ENCODE results near the gene OOSP4A.

OOSP4A gene

DNA sequence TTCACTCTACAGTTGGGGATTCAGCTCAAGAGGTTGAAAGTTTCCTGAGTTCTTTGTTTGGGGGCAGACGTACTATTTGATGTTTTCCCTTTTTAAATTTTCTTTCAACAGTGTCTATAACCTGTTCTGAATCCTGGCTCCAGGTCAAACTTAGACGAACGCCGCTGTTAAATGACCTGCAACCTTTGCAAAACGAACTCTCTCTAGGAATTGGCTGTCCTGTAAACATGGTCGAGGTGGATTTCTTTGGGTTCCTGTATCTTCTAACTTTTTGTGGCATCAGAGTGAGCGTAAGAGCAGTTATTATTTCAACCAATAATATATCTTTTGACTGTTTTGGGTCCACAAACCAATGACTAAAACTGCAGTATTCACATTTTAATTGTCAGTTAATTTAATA is 1.6 kb downstream of the OOSP4A start:
- H3K4me3 ChIP-seq (ENCODE audit: low read depth, low read length), result no peak overlapping the region
- H3K27me3 ChIP-seq (ENCODE audit: insufficient read depth, low read depth, severe bottlenecking), result no peaks in the 10 kb centered on the region
- DNase-seq, result no peak
- H3K9me3 ChIP-seq (ENCODE audit: severe bottlenecking), result no peaks in the 10 kb centered on the region
- no peak overlapping the region for H3K27ac ChIP-seq
- TF ChIP-seq, protein P1, sequence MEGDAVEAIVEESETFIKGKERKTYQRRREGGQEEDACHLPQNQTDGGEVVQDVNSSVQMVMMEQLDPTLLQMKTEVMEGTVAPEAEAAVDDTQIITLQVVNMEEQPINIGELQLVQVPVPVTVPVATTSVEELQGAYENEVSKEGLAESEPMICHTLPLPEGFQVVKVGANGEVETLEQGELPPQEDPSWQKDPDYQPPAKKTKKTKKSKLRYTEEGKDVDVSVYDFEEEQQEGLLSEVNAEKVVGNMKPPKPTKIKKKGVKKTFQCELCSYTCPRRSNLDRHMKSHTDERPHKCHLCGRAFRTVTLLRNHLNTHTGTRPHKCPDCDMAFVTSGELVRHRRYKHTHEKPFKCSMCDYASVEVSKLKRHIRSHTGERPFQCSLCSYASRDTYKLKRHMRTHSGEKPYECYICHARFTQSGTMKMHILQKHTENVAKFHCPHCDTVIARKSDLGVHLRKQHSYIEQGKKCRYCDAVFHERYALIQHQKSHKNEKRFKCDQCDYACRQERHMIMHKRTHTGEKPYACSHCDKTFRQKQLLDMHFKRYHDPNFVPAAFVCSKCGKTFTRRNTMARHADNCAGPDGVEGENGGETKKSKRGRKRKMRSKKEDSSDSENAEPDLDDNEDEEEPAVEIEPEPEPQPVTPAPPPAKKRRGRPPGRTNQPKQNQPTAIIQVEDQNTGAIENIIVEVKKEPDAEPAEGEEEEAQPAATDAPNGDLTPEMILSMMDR (IDR thresholded peaks at IDR 0.05; ENCODE audit: low read depth, low read length), result no peak
- H3K36me3 ChIP-seq, result no peaks in the 10 kb centered on the region

DNA sequence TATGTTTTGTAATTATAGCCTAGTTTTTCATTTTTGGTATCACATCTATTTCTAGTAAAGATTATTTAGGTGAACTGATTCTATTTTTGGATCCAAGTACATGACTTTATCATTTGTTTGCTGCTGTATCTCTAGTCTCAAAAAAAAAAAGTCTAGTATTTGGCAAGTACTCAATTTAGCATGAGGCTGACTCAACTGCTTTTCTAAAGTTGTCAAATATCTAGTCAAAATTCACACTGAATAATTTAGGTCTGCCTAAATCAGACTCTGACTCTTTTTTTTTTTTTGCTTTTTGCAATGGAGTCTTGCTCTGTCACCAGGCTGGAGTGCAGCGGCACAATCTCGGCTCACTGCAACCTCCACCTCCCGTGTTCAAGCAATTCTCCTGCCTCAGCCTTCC is 2.4 kb downstream of the OOSP4A start:
- Histone ChIP-seq H3K4me3 (ENCODE audit: low read depth, low read length) (no peak overlapping the region), H3K36me3 (no peaks in the 10 kb centered on the region), H3K27ac (no peak overlapping the region), H3K27me3 (ENCODE audit: insufficient read depth, low read depth, severe bottlenecking) (no peaks in the 10 kb centered on the region), H3K9me3 (ENCODE audit: severe bottlenecking) (no peaks in the 10 kb centered on the region)
- TF ChIP-seq, protein P1 (IDR thresholded peaks at IDR 0.05; ENCODE audit: low read depth, low read length), result no peak
- no peak for DNase-seq

DNA sequence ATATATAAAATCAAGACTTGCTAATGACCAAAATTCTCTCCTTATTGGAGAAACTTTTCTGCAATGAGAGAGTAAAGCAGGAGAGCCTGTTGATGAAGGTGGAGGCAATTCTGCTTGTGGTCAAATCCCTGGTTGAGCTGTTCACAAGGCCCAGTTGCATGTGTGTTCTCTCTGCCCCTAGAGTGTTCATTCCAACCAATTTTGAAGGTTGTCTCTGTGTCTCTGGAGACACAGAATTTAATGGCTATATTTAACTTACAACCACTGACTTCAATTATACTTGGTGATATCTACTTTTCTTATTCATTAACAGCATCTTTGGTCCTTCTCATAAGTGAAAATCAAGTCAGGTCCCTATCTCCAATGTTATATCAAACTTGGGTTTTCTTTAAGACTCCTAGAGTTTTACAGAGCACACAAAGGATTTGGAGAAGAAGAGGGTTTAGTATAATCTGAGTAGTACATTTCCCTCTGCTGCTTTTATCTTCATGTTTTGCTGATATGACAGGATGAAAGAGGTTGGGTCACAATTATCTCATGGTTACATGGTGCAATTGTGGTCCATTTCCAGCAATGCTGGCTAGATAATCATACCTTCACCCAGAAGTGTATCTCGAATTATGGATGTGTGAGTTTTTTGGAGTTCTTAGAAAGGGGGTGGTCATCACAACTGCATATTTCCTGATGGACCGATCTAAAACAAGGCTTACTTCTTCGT is 4.0 kb downstream of the OOSP4A start:
- no peaks in the 10 kb centered on the region for H3K27me3 ChIP-seq (ENCODE audit: insufficient read depth, low read depth, severe bottlenecking)

DNA sequence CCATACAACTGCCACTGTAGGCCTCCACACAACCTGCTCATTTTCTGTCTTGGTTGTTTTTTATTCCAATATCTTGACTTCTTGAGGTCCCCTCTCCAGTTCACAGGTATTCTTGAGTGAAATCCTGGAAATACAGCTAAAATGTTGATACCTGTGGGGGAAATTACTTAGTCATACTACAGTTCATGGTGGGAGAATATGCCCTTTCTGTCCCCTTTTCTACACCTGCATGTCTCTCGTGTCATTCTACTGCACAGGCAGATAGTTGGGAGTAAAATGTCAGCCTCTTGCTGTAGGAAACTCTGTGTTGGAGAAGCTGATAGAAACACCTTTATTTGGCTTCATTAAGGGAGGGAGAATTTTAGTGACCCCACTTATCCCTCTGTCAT is 4.6 kb downstream of the OOSP4A start:
- Histone ChIP-seq H3K27ac (no peak overlapping the region), H3K27me3 (ENCODE audit: insufficient read depth, low read depth, severe bottlenecking) (no peaks in the 10 kb centered on the region), H3K4me3 (ENCODE audit: low read depth, low read length) (no peak overlapping the region), H3K36me3 (no peaks in the 10 kb centered on the region), H3K9me3 (ENCODE audit: severe bottlenecking) (no peaks in the 10 kb centered on the region)
- TF ChIP-seq, protein P1 (IDR thresholded peaks at IDR 0.05; ENCODE audit: low read depth, low read length), result no peak
- DNase-seq, result no peak

More for the DNA sequence above, 4.0 kb downstream of the OOSP4A start:
- Histone ChIP-seq H3K9me3 (ENCODE audit: severe bottlenecking) (no peaks in the 10 kb centered on the region), H3K36me3 (no peaks in the 10 kb centered on the region), H3K4me3 (ENCODE audit: low read depth, low read length) (no peak overlapping the region), H3K27ac (no peak overlapping the region)
- TF ChIP-seq, protein P1 (IDR thresholded peaks at IDR 0.05; ENCODE audit: low read depth, low read length), result no peak
- DNase-seq, result no peak

DNA sequence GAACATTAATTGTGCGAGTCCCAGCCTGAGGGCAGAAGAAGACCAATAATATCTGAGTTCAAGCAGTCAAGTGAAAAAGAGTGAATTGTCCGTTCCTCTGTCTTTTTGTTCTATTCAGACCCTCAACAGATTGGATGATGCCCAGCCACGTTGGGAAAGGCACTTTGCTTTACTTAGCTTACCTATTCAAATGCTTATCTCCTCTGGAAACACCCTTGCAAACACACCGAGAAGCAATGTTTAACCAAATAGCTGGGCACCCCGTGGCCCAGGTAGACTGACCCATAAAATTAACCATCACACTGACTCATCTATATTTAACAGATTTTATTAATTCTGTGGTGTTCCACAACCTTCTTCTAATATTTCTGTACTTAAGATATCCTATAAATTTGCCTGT is 9.3 kb downstream of the OOSP4A start:
- no peaks in the 10 kb centered on the region for H3K36me3 ChIP-seq
- H3K4me3 ChIP-seq (ENCODE audit: low read depth, low read length), result no peak overlapping the region
- H3K9me3 ChIP-seq (ENCODE audit: severe bottlenecking), result no peaks in the 10 kb centered on the region
- no peaks in the 10 kb centered on the region for H3K27me3 ChIP-seq (ENCODE audit: insufficient read depth, low read depth, severe bottlenecking)
- TF ChIP-seq, protein P1 (IDR thresholded peaks at IDR 0.05; ENCODE audit: low read depth, low read length), result no peak
- no peak for DNase-seq
- no peak overlapping the region for H3K27ac ChIP-seq

Data from WERI-Rb-1 (cell line).